MCF 10A (cell line): Measurements from ENCODE around the gene RNF123. TPM values are rescaled to one million over a fixed set of nuclear protein-coding genes. Genes with fewer than 3 reads are reported as not detected.

Experiments used
- BruUV-seq: library from RNA; stranded (reverse); fragments of 400-500 nt; replicated peaks from 2 replicates; lab custom pipeline; 2021; lab: Mats Ljungman, UMichigan
- CTCF ChIA-PET: fragments of 300-600 bp; sonication (Branson Sonifier 250); formaldehyde crosslinking; extraction: SDS; loops from one replicate; lab custom pipeline; 2021; ENCODE audit warnings: antibody characterized with exemption, inconsistent platforms; lab: Yijun Ruan, JAX
- POLR2A ChIA-PET: fragments of 300-600, 350-650 bp; sonication (Branson Sonifier 250); formaldehyde crosslinking; extraction: SDS; loops from one replicate; lab custom pipeline; 2020; ENCODE audit warnings: antibody characterized with exemption, inconsistent platforms; lab: Yijun Ruan, JAX
- DNase-seq: peaks from one replicate; pipeline ENCODE4 v3.0.0-alpha.2; 2018; ENCODE audit not compliant: unreplicated experiment
- H3K27ac Mint-ChIP-seq: one replicate; pipeline ENCODE4 v1.8.0; 2022; ENCODE audit warnings: mild to moderate bottlenecking, low read depth, mixed read lengths; ENCODE audit not compliant: unreplicated experiment
- H3K27me3 Mint-ChIP-seq: one replicate; pipeline ENCODE4 v1.8.0; 2022; ENCODE audit warnings: mixed read lengths; ENCODE audit not compliant: insufficient read depth, unreplicated experiment
- H3K36me3 Mint-ChIP-seq: one replicate; pipeline ENCODE4 v1.8.0; 2022; ENCODE audit warnings: mild to moderate bottlenecking, moderate library complexity, mixed read lengths; ENCODE audit not compliant: insufficient read depth, unreplicated experiment
- H3K4me1 Mint-ChIP-seq: one replicate; pipeline ENCODE4 v1.8.0; 2022; ENCODE audit warnings: mixed read lengths; ENCODE audit not compliant: insufficient read depth, unreplicated experiment
- H3K4me3 Mint-ChIP-seq: one replicate; pipeline ENCODE4 v1.8.0; 2022; ENCODE audit warnings: mild to moderate bottlenecking, moderate library complexity, mixed read lengths; ENCODE audit not compliant: unreplicated experiment
- H3K9me3 Mint-ChIP-seq: one replicate; pipeline ENCODE4 v1.8.0; 2022; ENCODE audit warnings: mixed read lengths; ENCODE audit not compliant: unreplicated experiment
- CTCF ChIP-seq: fragments of 200-600 bp; IDR thresholded peaks from one replicate; pipeline ENCODE4 v1.8.0; 2022; ENCODE audit warnings: antibody characterized with exemption, mild to moderate bottlenecking; ENCODE audit not compliant: unreplicated experiment
- intact Hi-C: fragments of 100-400 bp; cut with micrococcal nuclease; formaldehyde crosslinking; loops from 2 replicates; pipeline ENCODE4 v1.14.1; 2022
- total RNA-seq: library from RNA; stranded (reverse); gene quantifications from 2 replicates; pipeline ENCODE4 v1.2.3, GENCODE V29; 2022

RNF123 gene
- total RNA-seq, 1 experiment from 2014 or later = 48.6 TPM

- no peak overlapping the region for H3K4me3 Mint-ChIP-seq
- BruUV-seq = no TSS peak
- TF ChIP-seq CTCF = no peak
- intact Hi-C loops = no loop called here
- peaks cover 12% of the 10 kb centered on the region for H3K4me1 Mint-ChIP-seq
- no peak for DNase-seq
- no peak overlapping the region for H3K27ac Mint-ChIP-seq
- ChIA-PET POLR2A (interaction anchor here (1.0 kb wide), 1 partner anchor 23 kb away, joined by 3 read pairs; no protein-coding TSS in a partner anchor), CTCF (interaction anchor here (0.6 to 1.8 kb wide), 2 partner anchors 18 to 80 kb away, joined by 3 to 6 read pairs; no protein-coding TSS in a partner anchor)
- H3K27me3 Mint-ChIP-seq = no peaks in the 10 kb centered on the region
- peaks cover 39% of the 10 kb centered on the region for H3K36me3 Mint-ChIP-seq
- no peaks in the 10 kb centered on the region for H3K9me3 Mint-ChIP-seq
Observed at GRCh38 chr3:49759226-49759625, 69.9 kb downstream of the RNF123 start.

- H3K27ac Mint-ChIP-seq = no peak overlapping the region
- no peak overlapping the region for H3K4me3 Mint-ChIP-seq
- ChIA-PET CTCF (interaction anchor here (0.6 to 0.7 kb wide), 2 partner anchors 12 to 145 kb away, joined by 3 to 4 read pairs; no protein-coding TSS in a partner anchor), POLR2A (no interaction called here)
- H3K27me3 Mint-ChIP-seq = no peaks in the 10 kb centered on the region
- DNase-seq = no peak
- intact Hi-C loops = no loop called here
- no peaks in the 10 kb centered on the region for H3K9me3 Mint-ChIP-seq
- BruUV-seq = no TSS peak
- peaks cover 6% of the 10 kb centered on the region for H3K4me1 Mint-ChIP-seq
- no peak for TF ChIP-seq CTCF
- peaks cover 46% of the 10 kb centered on the region for H3K36me3 Mint-ChIP-seq
Observed at GRCh38 chr3:49761661-49762060, 72.3 kb downstream of the RNF123 start.

- H3K27me3 Mint-ChIP-seq = no peaks in the 10 kb centered on the region
- BruUV-seq = no TSS peak
- peaks cover 46% of the 10 kb centered on the region for H3K36me3 Mint-ChIP-seq
- no peak for DNase-seq
- TF ChIP-seq CTCF = no peak
- H3K4me3 Mint-ChIP-seq = no peak overlapping the region
- H3K9me3 Mint-ChIP-seq = no peaks in the 10 kb centered on the region
- no peak overlapping the region for H3K27ac Mint-ChIP-seq
- ChIA-PET POLR2A (interaction anchor here (0.6 kb wide), 1 partner anchor 18 kb away, joined by 3 read pairs; no protein-coding TSS in a partner anchor), CTCF (interaction anchor here (0.7 kb wide), 1 partner anchor 136 kb away, joined by 3 read pairs; no protein-coding TSS in a partner anchor)
- intact Hi-C loops = no loop called here
- H3K4me1 Mint-ChIP-seq = no peaks in the 10 kb centered on the region
Observed at GRCh38 chr3:49763981-49764380, 74.6 kb downstream of the RNF123 start.

GRCh38 chr3:49769286-49769915 is 80.0 kb downstream of the RNF123 start:
- TF ChIP-seq CTCF = no peak
- ChIA-PET CTCF (interaction anchor here (1.6 kb wide), 1 partner anchor 131 kb away, joined by 4 read pairs; no protein-coding TSS in a partner anchor), POLR2A (interaction anchor here (0.8 to 2.2 kb wide), 4 partner anchors 15 to 320 kb away, joined by 3 to 6 read pairs (median 4); partner anchors contain the start of gene IP6K1)
- peak overlapping the region; percentile 39 for H3K27ac Mint-ChIP-seq
- no peaks in the 10 kb centered on the region for H3K27me3 Mint-ChIP-seq
- peaks cover 22% of the 10 kb centered on the region for H3K36me3 Mint-ChIP-seq
- intact Hi-C loops = no loop called here
- H3K9me3 Mint-ChIP-seq = no peaks in the 10 kb centered on the region
- BruUV-seq = no TSS peak
- no peak overlapping the region for H3K4me3 Mint-ChIP-seq
- DNase-seq = no peak
- no peaks in the 10 kb centered on the region for H3K4me1 Mint-ChIP-seq
